Left ventricle myocardium inferior (tissue), 1 donor: ENCODE data around the gene DSN1. TPM values are rescaled to one million over a fixed set of nuclear protein-coding genes. Genes with fewer than 3 reads are reported as not detected.

Experiments used
- DNase-seq: peaks from one replicate; pipeline ENCODE4 v3.0.0-alpha.2; 2020
- H3K27ac ChIP-seq: fragments of 200-600 bp; replicated peaks from 2 replicates; pipeline ENCODE4 v1.8.0; 2021
- H3K27me3 ChIP-seq: fragments of 200-600 bp; 2 replicates; pipeline ENCODE4 v1.8.0; 2021; ENCODE audit warnings: low read depth
- H3K36me3 ChIP-seq: fragments of 200-600 bp; 2 replicates; pipeline ENCODE4 v1.8.0; 2021
- H3K4me1 ChIP-seq: fragments of 200-600 bp; 2 replicates; pipeline ENCODE4 v1.8.0; 2021
- H3K4me3 ChIP-seq: fragments of 200-600 bp; 2 replicates; pipeline ENCODE4 v1.8.0; 2021; ENCODE audit warnings: mild to moderate bottlenecking, moderate library complexity
- H3K9me3 ChIP-seq: fragments of 200-600 bp; replicated peaks from 2 replicates; pipeline ENCODE4 v1.8.0; 2021
- intact Hi-C: fragments of 100-400 bp; cut with micrococcal nuclease; formaldehyde crosslinking; loops from one replicate; pipeline ENCODE4 v1.11.0; 2022
- total RNA-seq: library from RNA; stranded (reverse); fragmentation: NEBNext Ultra II Directional; extraction: Animal tissue kit (Norgen Biotek cat#: 25700); gene quantifications from one replicate; pipeline ENCODE4 v1.2.1, GENCODE V29; 2021
- TF ChIP-seq, protein P1 (sequence below): fragments of 200-600 bp; IDR thresholded peaks from 2 replicates; pipeline ENCODE4 v1.8.0; 2021; ENCODE audit warnings: antibody characterized with exemption, mild to moderate bottlenecking, borderline replicate concordance
- donor health status: DM: no; HTN: yes; CAD: no; lungs with severe emphysema.

Gene DSN1
- total RNA-seq, 1 donor from 2014 or later, result 4.8 TPM

DNA sequence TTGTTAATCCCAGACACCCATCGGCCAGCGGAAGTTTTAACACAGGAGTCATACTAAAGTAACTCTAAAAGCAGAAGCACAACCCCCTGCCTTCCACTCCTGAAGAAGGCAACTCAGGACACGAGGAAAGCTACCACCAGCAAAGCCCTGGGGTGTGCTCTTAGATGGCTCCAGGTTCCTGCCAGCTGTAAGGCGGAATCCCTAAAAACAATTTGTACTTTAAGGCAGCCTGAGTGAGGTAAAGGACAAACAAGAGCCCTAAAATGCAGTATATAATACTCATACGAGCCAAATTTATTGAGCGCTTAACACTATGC lies 36.4 kb downstream of the DSN1 start:
- no peaks in the 10 kb centered on the region for H3K9me3 ChIP-seq
- TF ChIP-seq, protein P1, sequence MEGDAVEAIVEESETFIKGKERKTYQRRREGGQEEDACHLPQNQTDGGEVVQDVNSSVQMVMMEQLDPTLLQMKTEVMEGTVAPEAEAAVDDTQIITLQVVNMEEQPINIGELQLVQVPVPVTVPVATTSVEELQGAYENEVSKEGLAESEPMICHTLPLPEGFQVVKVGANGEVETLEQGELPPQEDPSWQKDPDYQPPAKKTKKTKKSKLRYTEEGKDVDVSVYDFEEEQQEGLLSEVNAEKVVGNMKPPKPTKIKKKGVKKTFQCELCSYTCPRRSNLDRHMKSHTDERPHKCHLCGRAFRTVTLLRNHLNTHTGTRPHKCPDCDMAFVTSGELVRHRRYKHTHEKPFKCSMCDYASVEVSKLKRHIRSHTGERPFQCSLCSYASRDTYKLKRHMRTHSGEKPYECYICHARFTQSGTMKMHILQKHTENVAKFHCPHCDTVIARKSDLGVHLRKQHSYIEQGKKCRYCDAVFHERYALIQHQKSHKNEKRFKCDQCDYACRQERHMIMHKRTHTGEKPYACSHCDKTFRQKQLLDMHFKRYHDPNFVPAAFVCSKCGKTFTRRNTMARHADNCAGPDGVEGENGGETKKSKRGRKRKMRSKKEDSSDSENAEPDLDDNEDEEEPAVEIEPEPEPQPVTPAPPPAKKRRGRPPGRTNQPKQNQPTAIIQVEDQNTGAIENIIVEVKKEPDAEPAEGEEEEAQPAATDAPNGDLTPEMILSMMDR, result no peak
- no peak for DNase-seq
- no peak overlapping the region for H3K4me3 ChIP-seq
- H3K27ac ChIP-seq, result peak overlapping the region; percentile 7
- no peaks in the 10 kb centered on the region for H3K27me3 ChIP-seq
- no peaks in the 10 kb centered on the region for H3K36me3 ChIP-seq
- H3K4me1 ChIP-seq, result peaks cover 68% of the 10 kb centered on the region
- intact Hi-C loops, result no loop called here

DNA sequence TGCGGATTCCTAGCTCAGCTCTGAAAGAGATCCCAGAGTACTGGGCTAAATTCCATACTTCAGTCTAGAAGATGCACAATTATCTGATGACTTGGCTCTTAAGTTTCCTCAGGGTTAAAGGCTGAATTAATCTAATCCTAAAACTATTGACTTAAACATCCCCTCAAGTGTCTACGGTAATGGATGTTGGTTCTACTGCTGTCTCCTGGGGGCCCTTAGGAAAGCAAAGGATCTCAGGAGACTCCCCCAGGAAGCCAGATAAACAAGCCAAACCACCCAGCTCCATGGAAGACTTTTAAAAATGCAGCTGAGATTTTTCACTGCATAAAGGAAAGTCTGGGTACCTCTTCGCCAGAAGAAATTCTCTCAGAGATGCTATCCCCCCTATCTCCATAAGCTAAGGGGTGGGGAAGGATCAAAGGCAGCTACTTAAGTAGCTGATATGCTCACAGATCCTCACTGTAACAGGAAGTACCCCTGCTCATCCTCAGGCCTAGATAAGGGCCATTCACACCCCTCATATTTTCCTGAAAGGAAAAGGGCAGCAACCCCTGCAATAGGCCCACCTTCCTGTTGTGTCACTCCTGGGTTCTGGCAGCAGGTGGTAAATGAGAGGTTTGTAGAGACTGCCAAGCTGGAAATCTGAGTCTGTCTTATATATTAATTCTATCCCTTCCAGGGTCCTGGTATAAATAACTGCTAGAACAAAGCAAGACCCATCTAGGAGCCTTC lies 36.9 kb downstream of the DSN1 start:
- Histone ChIP-seq H3K36me3 (no peaks in the 10 kb centered on the region), H3K4me1 (peaks cover 66% of the 10 kb centered on the region), H3K27ac (peak overlapping the region; percentile 7), H3K27me3 (no peaks in the 10 kb centered on the region), H3K4me3 (no peak overlapping the region), H3K9me3 (no peaks in the 10 kb centered on the region)
- intact Hi-C loops, result no loop called here
- no peak for DNase-seq
- TF ChIP-seq, protein P1, result no peak

DNA sequence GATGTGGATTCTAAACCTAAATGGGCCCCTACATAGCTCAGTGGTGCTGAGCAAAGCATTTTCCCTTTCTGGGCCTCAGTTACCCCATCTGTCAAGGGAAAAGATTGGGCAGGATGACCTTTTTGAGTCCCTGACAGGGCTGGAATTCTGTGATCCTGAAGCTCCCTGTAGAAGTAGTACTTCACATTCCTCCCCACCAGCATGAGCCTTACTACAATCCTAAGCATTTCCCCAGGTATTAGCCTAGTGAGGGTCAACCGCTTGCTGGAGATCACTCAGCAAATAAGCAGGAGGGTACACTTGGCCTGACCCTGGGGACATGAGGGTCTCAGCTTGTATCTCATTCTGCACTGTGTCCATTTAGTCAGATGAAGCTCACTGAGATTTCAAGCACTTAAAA lies 41.1 kb downstream of the DSN1 start:
- Histone ChIP-seq H3K9me3 (no peaks in the 10 kb centered on the region), H3K27me3 (no peaks in the 10 kb centered on the region), H3K36me3 (no peaks in the 10 kb centered on the region), H3K27ac (peak overlapping the region; percentile 28), H3K4me3 (no peak overlapping the region), H3K4me1 (peaks cover 74% of the 10 kb centered on the region)
- no peak for DNase-seq
- intact Hi-C loops, result no loop called here
- TF ChIP-seq, protein P1, result no peak

DNA sequence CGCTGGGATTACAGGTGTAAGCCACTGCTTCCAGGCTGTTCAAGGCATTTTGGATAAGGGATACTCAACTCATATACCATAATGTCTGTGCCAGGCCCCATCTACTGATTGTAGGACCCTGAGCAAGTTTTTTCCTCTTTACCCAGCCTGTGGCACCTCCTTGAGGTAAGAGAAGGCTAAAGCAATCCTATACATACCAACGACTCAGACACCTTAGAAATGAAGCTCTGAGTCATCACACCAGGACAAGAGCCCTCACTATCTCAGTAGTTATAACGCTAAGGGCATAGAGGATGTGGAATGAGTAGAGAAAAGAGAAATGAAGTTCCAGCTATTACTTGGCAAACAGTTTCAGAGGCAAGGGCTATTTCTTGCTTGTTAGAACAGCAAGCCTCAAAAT lies 44.6 kb downstream of the DSN1 start:
- no peaks in the 10 kb centered on the region for H3K9me3 ChIP-seq
- intact Hi-C loops, result no loop called here
- TF ChIP-seq, protein P1, result no peak
- no peak overlapping the region for H3K4me3 ChIP-seq
- peaks cover 57% of the 10 kb centered on the region for H3K4me1 ChIP-seq
- DNase-seq, result no peak
- H3K36me3 ChIP-seq, result peaks cover 6% of the 10 kb centered on the region
- no peak overlapping the region for H3K27ac ChIP-seq
- H3K27me3 ChIP-seq, result no peaks in the 10 kb centered on the region

DNA sequence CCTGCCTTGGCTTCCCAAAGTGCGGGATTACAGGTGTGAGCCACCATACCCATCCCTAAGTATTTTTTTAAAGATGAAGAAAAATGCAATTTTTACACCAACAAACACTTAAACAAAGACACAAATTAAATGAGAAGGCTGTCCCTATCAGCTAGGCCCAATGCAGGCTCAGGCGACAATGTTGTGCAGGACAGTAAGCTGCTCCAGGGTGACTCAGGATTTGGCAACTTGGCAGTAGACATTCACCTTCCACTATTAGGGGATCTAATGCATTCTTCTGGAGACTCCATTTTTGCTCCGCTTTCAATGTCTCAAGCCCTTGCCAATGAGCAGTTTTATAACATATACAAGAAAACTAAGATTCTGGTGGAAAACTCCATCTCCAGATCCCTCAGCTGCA lies 47.4 kb downstream of the DSN1 start:
- Histone ChIP-seq H3K4me1 (peaks cover 48% of the 10 kb centered on the region), H3K27me3 (no peaks in the 10 kb centered on the region), H3K27ac (peak overlapping the region; percentile 41), H3K36me3 (peaks cover 14% of the 10 kb centered on the region), H3K9me3 (no peaks in the 10 kb centered on the region), H3K4me3 (no peak overlapping the region)
- TF ChIP-seq, protein P1, result no peak
- no peak for DNase-seq
- intact Hi-C loops, result no loop called here
